ENCODE data around the gene CDKL5. TPM values are rescaled to one million over a fixed set of nuclear protein-coding genes. Genes with fewer than 3 reads are reported as not detected.

The CDKL5 gene
- total RNA-seq, 1 donor from 2014 or later, result 33.8 TPM

GRCh38 chrX:18549643-18550042, 124.2 kb downstream of the CDKL5 start:
- DNase-seq (no peak), ATAC-seq (peak; percentile 47)
- intact Hi-C loops (cut with DNase I), result no loop called here
- Histone ChIP-seq H3K4me1 (no peaks in the 10 kb centered on the region), H3K27ac (no peak overlapping the region), H3K9me3 (no peaks in the 10 kb centered on the region), H3K36me3 (no peaks in the 10 kb centered on the region), H3K4me3 (no peak overlapping the region), H3K27me3 (no peaks in the 10 kb centered on the region)
- no peak for TF ChIP-seq CTCF (IDR thresholded peaks at IDR 0.05)

- Histone ChIP-seq H3K36me3 (no peaks in the 10 kb centered on the region), H3K4me1 (no peaks in the 10 kb centered on the region), H3K9me3 (no peaks in the 10 kb centered on the region), H3K4me3 (no peak overlapping the region), H3K27me3 (no peaks in the 10 kb centered on the region), H3K27ac (no peak overlapping the region)
- DNase-seq (no peak), ATAC-seq (no peak)
- intact Hi-C loops (cut with DNase I), result no loop called here
- TF ChIP-seq CTCF (IDR thresholded peaks at IDR 0.05), result no peak
These were observed 132.5 kb downstream of the CDKL5 start for GRCh38 chrX:18557879-18558278.

GRCh38 chrX:18558799-18559198, 133.4 kb downstream of the CDKL5 start:
- Histone ChIP-seq H3K27me3 (no peaks in the 10 kb centered on the region), H3K9me3 (no peaks in the 10 kb centered on the region), H3K4me1 (no peaks in the 10 kb centered on the region), H3K4me3 (no peak overlapping the region), H3K27ac (no peak overlapping the region), H3K36me3 (no peaks in the 10 kb centered on the region)
- DNase-seq (no peak), ATAC-seq (no peak)
- TF ChIP-seq CTCF (IDR thresholded peaks at IDR 0.05), result no peak
- intact Hi-C loops (cut with DNase I), result no loop called here

DNA sequence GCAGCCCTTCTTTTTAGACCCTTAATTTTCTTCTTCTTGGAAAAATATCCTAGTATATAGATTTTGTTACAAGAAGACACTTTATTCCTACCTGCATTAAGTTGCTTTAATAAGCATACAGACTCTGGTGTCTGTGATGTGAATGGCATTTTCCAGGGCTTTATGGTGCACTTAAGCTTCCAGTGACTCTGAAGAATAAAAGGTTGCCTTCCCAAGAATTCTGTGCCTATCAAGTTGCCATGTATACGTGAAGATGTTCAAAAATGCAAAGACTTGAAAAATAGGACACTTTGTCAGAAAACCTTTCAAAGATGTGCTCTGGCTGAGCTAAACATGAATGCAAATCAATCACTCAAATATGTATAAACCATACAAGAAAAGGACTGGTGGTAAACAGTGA, 135.6 kb downstream of the CDKL5 start:
- ATAC-seq (no peak), DNase-seq (no peak)
- Histone ChIP-seq H3K4me3 (no peak overlapping the region), H3K36me3 (no peaks in the 10 kb centered on the region), H3K27me3 (no peaks in the 10 kb centered on the region), H3K9me3 (no peaks in the 10 kb centered on the region), H3K4me1 (no peaks in the 10 kb centered on the region), H3K27ac (no peak overlapping the region)
- TF ChIP-seq CTCF (IDR thresholded peaks at IDR 0.05), result no peak
- intact Hi-C loops (cut with DNase I), result no loop called here

DNA sequence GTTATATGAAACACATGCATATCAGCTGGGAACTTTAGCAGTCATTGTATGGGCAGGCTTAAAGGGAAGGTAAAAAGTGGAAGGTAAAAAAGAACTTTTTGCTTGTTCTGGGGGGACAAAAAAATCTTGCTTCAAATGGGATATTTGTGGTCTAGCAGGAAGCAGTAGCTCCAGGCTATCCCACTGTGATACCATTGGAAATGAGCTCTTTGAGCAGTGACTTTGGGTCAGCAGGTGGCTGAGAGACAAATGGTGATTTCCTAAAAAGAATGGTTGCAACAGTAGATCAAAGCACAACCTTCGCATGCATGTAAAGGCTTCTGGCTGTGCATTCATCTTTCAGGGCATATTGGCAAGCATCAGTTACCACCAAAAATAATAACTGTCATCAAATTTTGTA, 140.3 kb downstream of the CDKL5 start:
- TF ChIP-seq CTCF (IDR thresholded peaks at IDR 0.05), result no peak
- H3K27me3 ChIP-seq, result no peaks in the 10 kb centered on the region
- H3K36me3 ChIP-seq, result no peaks in the 10 kb centered on the region
- DNase-seq (no peak), ATAC-seq (no peak)
- no peaks in the 10 kb centered on the region for H3K9me3 ChIP-seq
- intact Hi-C loops (cut with DNase I), result no loop called here
- H3K27ac ChIP-seq, result no peak overlapping the region
- no peak overlapping the region for H3K4me3 ChIP-seq
- no peaks in the 10 kb centered on the region for H3K4me1 ChIP-seq

DNA sequence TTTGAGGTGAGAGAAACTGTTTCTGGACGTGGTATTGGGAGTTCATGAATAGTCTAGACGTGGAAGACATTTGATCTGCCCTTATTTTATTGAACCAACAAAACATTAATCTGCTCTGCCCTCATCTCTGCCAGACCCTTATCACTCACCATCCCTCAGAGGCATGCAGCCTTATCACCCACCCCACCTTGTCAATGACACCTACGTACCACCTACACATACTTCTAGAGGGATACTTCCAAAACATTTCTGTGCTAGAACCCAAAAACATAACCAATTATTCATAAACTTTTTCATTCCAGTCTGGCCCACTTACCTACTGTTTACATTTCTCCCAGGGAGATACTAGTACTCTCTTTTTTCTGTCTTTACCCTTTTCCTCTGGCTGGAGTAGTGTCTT, 141.3 kb downstream of the CDKL5 start:
- ATAC-seq (no peak), DNase-seq (no peak)
- Histone ChIP-seq H3K36me3 (no peaks in the 10 kb centered on the region), H3K9me3 (no peaks in the 10 kb centered on the region), H3K4me1 (no peaks in the 10 kb centered on the region), H3K27ac (no peak overlapping the region), H3K27me3 (no peaks in the 10 kb centered on the region), H3K4me3 (no peak overlapping the region)
- intact Hi-C loops (cut with DNase I), result no loop called here
- no peak for TF ChIP-seq CTCF (IDR thresholded peaks at IDR 0.05)

Measured in upper lobe of right lung (tissue), 1 donor.